Activated T-helper 9 cell treated with anti-CD3 and anti-CD28 coated beads, Interleukin-2, amount 50 U/mL, for 16 hours (primary cell): Measurements from ENCODE around the gene POU4F1.
"Not testable (repeated sequence)": the region's sequence is repeated elsewhere in the genome, so short reads cannot be mapped to it uniquely, and the experiment has no call there.

ENCODE experiments used
- DNase-seq: peaks from one replicate; pipeline ENCODE4 v3.0.0-alpha.2; 2020; ENCODE audit warnings: low read depth

POU4F1 gene

GRCh38 chr13:78603240-78603957, at the start of gene POU4F1:
TSS of gene POU4F1 (minus strand) at chr13:78603552. CDS start at chr13:78603326, 226 bp downstream.
- no peak for DNase-seq

GRCh38 chr13:78652651-78653050, 49.3 kb upstream of the POU4F1 start:
- no peak for DNase-seq

- no peak for DNase-seq
These were observed 47.3 kb upstream of the POU4F1 start for GRCh38 chr13:78650717-78651083.

- no peak for DNase-seq
These were observed 46.8 kb upstream of the POU4F1 start for GRCh38 chr13:78649997-78650716.

GRCh38 chr13:78647109-78647678, 43.8 kb upstream of the POU4F1 start:
- DNase-seq: not testable (repeated sequence)

GRCh38 chr13:78638216-78638615, 34.9 kb upstream of the POU4F1 start:
- DNase-seq: no peak

GRCh38 chr13:78636495-78636894, 33.1 kb upstream of the POU4F1 start:
- DNase-seq: no peak

- no peak for DNase-seq
These were observed 29.6 kb upstream of the POU4F1 start for GRCh38 chr13:78632996-78633395.

- no peak for DNase-seq
These were observed 27.7 kb upstream of the POU4F1 start for GRCh38 chr13:78631077-78631476.

GRCh38 chr13:78630511-78630910, 27.2 kb upstream of the POU4F1 start:
- DNase-seq: no peak

GRCh38 chr13:78625384-78625783, 22.0 kb upstream of the POU4F1 start:
- DNase-seq: no peak

- no peak for DNase-seq
These were observed 19.8 kb upstream of the POU4F1 start for GRCh38 chr13:78623132-78623531.

- no peak for DNase-seq
These were observed 17.7 kb upstream of the POU4F1 start for GRCh38 chr13:78620936-78621470.

GRCh38 chr13:78618411-78618810, 15.1 kb upstream of the POU4F1 start:
- no peak for DNase-seq

GRCh38 chr13:78611040-78611439, 7.7 kb upstream of the POU4F1 start:
- no peak for DNase-seq

- no peak for DNase-seq
These were observed 7.1 kb upstream of the POU4F1 start for GRCh38 chr13:78610381-78610883.

- no peak for DNase-seq
These were observed 6.3 kb upstream of the POU4F1 start for GRCh38 chr13:78609464-78610205.

- DNase-seq: no peak
These were observed 5.5 kb upstream of the POU4F1 start for GRCh38 chr13:78608688-78609463.

- DNase-seq: no peak
These were observed 4.9 kb upstream of the POU4F1 start for GRCh38 chr13:78608252-78608687.

GRCh38 chr13:78607409-78608251, 4.3 kb upstream of the POU4F1 start:
- no peak for DNase-seq
